ENCODE results near the gene CEP19. TPM values are rescaled to one million over a fixed set of nuclear protein-coding genes. Genes with fewer than 3 reads are reported as not detected.

Gene CEP19, protein sequence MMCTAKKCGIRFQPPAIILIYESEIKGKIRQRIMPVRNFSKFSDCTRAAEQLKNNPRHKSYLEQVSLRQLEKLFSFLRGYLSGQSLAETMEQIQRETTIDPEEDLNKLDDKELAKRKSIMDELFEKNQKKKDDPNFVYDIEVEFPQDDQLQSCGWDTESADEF
- total RNA-seq (1 to 10 TPM in 3 of 10 donors, under 1 TPM in 7; 0.55 to 2.3 (median 0.84) TPM), polyA plus RNA-seq (1 to 10 TPM in 1 of 2 donors, under 1 TPM in 1; 0.68 to 1.0 TPM)
- long read RNA-seq, donor 1: 0 reads
- long read RNA-seq, donor 2, partial matches to known transcripts: 0 of 1 reads
- long read RNA-seq, donor 2, other reads (novel, unspliced or antisense): 0 of 1 reads
- long read RNA-seq, donor 3, partial matches to known transcripts: 0 of 2 reads
- long read RNA-seq, donor 3, other reads (novel, unspliced or antisense): 0 of 2 reads

DNA sequence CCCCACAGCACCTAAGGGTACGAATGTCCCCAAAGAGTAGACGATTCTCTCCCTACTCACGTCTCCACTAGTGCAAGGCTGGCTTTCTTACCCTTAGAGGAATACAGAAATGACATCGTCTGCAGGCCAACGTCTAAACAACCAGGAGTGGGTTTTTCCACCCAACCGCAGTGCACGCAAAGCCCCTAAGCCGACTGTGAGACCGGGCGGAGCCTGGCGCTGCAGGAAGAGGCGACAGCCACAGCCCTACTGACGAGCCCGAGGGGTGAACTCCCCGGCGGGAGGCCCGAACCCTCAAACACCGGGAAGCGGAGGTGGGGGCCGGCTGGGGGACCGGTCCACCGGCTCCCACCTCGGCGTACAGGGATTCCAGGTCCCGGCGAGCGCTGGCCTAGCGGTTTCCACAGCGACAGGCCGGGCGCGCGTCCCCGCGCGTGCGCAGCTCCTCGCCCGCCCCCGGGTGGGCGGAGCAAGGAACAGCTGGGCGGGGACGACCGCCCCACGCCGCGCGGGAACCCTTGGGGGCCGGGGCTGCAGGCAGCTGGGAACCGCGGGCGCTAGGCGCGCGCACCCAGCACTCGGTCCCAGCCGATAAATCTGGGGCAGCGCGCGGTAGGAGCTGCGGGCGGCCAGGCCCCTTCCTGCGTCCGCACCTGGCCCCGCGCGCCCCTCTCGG, at the start of gene CEP19, which contains the start of gene PIGX:
Gene CEP19 (minus strand): TSS at position 413 of the 676 bp plus-strand sequence. CDS start 3,593 bp downstream, outside the sequence.
Gene PIGX (plus strand): TSS at position 540 of the 676 bp plus-strand sequence.
- 0 to 1% methylated on average over 66 to 68 of the region's 68 CpGs for WGBS, 2 donors
- Histone ChIP-seq H3K27me3 (no peaks in the 10 kb centered on the region), H3K4me3 (peak within 1 kb of the TSS; percentile 77 to 98 (median 86)), H3K9me3 (no peaks in the 10 kb centered on the region), H3K36me3 (no peaks in the 10 kb centered on the region), H3K27ac (peak within 1 kb of the TSS; percentile 72 to 97 (median 93)), H3K4me1 (peaks cover 7 to 23% (median 16%) of the 10 kb centered on the region in 9 donors)
- peak; percentile 83 to 89 for DNase-seq
- intact Hi-C loops (cut with DNase I): loop anchor here in 2 of 10 donors (2.0 to 10.0 kb wide), 2 partner anchors 157 to 233 kb away; partner anchors contain the start of gene NCBP2 (in 1 of the 2)
- ATAC-seq: peak; percentile 97 to 99 (median 98)
- TF ChIP-seq, protein P1, sequence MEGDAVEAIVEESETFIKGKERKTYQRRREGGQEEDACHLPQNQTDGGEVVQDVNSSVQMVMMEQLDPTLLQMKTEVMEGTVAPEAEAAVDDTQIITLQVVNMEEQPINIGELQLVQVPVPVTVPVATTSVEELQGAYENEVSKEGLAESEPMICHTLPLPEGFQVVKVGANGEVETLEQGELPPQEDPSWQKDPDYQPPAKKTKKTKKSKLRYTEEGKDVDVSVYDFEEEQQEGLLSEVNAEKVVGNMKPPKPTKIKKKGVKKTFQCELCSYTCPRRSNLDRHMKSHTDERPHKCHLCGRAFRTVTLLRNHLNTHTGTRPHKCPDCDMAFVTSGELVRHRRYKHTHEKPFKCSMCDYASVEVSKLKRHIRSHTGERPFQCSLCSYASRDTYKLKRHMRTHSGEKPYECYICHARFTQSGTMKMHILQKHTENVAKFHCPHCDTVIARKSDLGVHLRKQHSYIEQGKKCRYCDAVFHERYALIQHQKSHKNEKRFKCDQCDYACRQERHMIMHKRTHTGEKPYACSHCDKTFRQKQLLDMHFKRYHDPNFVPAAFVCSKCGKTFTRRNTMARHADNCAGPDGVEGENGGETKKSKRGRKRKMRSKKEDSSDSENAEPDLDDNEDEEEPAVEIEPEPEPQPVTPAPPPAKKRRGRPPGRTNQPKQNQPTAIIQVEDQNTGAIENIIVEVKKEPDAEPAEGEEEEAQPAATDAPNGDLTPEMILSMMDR (IDR thresholded peaks at IDR 0.05): peak in 2 of 9 donors; percentile 22 to 23

- peak overlapping the region in 1 of 10 donors; percentile 11 for H3K27ac ChIP-seq
- TF ChIP-seq, protein P1 (IDR thresholded peaks at IDR 0.05): no peak
- H3K4me1 ChIP-seq: peaks cover 0 to 25% (median 12%) of the 10 kb centered on the region in 9 donors
- ATAC-seq (peak in 1 of 8 donors; percentile 84), DNase-seq (no peak)
- 86 to 92% methylated on average over 9 of the region's 9 CpGs for WGBS, 2 donors
- no peaks in the 10 kb centered on the region for H3K27me3 ChIP-seq
- intact Hi-C loops (cut with DNase I): no loop called here
- no peak overlapping the region for H3K4me3 ChIP-seq
- peaks cover 0 to 49% (median 0%) of the 10 kb centered on the region in 9 donors for H3K36me3 ChIP-seq
- peaks cover 0 to 18% (median 2%) of the 10 kb centered on the region in 11 donors for H3K9me3 ChIP-seq
Measured at GRCh38 chr3:196757876-196758739, 46.1 kb upstream of the CEP19 start.

- ATAC-seq (no peak), DNase-seq (no peak)
- TF ChIP-seq, protein P1 (IDR thresholded peaks at IDR 0.05): no peak
- Histone ChIP-seq H3K4me1 (peaks cover 0 to 25% (median 12%) of the 10 kb centered on the region in 9 donors), H3K4me3 (no peak overlapping the region), H3K36me3 (peaks cover 0 to 60% (median 0%) of the 10 kb centered on the region in 9 donors), H3K27ac (no peak overlapping the region), H3K9me3 (peaks cover 0 to 18% (median 2%) of the 10 kb centered on the region in 11 donors), H3K27me3 (no peaks in the 10 kb centered on the region)
- intact Hi-C loops (cut with DNase I): no loop called here
- 74 to 98% methylated on average over 4 of the region's 4 CpGs for whole genome bisulfite sequencing, 2 donors
Measured at GRCh38 chr3:196756732-196757131, 44.7 kb upstream of the CEP19 start.
